GM19328 (cell line): ENCODE measurements around the gene RTP1.
"Not testable (repeated sequence)": the region's sequence is repeated elsewhere in the genome, so short reads cannot be mapped to it uniquely, and the experiment has no call there.

Source experiments
- ATAC-seq: cut with Tn5 transposase; IDR thresholded peaks from one replicate; pipeline ENCODE4 v1.9.1; 2021; ENCODE audit warnings: mild to moderate bottlenecking, moderate library complexity; ENCODE audit not compliant: unreplicated experiment

Gene RTP1

DNA sequence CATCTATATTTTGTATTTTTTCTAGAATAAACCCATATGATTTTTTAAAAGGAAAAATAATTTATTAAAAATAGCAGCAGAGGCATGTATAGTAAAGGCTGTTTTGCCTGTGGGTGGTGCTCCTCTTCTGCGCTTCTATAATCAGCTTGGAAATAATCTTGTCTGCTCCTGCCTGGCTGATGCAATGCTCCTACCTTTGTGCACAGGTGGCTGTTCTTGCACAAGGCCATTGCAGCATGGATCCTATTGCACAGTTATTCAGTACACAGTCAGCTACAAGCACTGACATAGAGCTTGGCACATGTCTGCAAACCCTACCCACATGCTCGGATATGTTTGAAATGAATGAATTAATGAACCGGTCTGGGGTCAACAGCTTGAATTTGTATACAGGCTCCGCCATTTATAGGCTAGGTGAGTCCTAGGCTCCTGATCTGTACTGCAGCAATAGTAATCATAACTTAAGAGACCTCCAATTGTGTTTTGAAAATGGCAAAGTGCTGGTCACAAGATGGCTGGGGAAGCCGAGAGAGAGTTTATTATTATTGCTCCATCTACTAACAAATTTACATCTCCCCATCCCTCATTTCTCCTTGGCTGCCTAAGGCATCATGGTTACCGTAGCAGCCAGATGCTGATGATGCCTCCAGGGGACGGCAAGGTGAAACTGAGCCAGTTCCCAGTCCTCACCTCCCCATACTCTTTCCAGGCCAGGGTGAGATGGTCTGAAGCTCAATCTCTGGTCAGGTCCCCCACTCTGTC, 532 bp upstream of the RTP1 start:
- no peak for ATAC-seq

- ATAC-seq, result no peak
These were observed 1.2 kb downstream of the RTP1 start for GRCh38 chr3:187198490-187198889.

DNA sequence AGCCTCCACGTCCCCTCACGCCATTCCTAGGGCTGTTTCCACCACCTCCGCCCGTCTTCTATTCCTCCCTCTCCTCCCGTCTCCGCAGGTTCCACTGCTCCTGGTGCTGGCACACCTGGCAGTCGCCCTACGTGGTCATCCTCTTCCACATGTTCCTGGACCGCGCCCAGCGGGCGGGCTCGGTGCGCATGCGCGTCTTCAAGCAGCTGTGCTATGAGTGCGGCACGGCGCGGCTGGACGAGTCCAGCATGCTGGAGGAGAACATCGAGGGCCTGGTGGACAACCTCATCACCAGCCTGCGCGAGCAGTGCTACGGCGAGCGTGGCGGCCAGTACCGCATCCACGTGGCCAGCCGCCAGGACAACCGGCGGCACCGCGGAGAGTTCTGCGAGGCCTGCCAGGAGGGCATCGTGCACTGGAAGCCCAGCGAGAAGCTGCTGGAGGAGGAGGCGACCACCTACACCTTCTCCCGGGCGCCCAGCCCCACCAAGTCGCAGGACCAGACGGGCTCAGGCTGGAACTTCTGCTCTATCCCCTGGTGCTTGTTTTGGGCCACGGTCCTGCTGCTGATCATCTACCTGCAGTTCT, 2.3 kb downstream of the RTP1 start:
- not testable (repeated sequence) for ATAC-seq

GRCh38 chr3:187205683-187206082, 8.4 kb downstream of the RTP1 start:
- ATAC-seq, result no peak

- ATAC-seq, result no peak
These were observed 9.8 kb downstream of the RTP1 start for GRCh38 chr3:187207062-187207461.

GRCh38 chr3:187207624-187208023, 10.3 kb downstream of the RTP1 start:
- no peak for ATAC-seq

DNA sequence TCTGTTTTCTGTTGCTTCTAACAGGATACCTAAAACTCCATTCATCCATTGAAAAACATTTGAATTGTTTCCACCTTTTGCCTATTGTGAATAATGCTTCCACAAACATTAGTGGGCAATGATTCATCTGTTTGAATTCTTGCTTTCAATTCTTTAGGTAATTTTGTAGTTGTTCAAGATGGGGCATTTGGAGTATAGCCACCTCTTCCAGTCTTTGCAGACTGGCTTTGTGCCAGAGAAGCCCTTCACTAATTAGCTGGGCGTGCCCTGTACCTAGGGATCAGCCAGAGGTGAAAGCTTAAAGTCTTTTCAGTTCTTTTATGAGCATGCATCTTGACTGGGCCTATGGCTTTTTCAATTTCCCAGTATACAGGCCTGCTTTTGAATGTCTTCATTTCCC, 10.9 kb downstream of the RTP1 start:
- no peak for ATAC-seq

DNA sequence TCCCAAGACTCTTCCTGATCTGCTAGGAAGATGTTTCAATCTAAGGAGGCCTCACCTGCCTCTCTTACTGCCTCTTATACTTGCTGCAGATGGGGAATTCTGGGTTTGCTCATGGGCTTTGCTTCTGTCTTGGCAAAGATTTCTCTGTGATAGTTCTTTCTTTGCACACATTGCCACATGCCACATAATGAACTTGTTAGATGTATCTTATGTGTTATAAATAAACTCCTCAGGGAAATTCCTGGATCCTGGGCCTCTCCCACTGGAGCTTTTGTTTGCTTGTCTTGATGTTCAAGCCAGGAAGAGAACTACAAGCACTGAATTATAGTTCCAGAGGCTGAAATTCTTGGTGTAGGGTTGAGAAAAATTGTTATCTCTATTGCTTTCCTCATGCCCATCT, 12.2 kb downstream of the RTP1 start:
- ATAC-seq, result no peak

- ATAC-seq, result no peak
These were observed 12.8 kb downstream of the RTP1 start for GRCh38 chr3:187210091-187210490.

- no peak for ATAC-seq
These were observed 13.4 kb downstream of the RTP1 start for GRCh38 chr3:187210545-187211327.

DNA sequence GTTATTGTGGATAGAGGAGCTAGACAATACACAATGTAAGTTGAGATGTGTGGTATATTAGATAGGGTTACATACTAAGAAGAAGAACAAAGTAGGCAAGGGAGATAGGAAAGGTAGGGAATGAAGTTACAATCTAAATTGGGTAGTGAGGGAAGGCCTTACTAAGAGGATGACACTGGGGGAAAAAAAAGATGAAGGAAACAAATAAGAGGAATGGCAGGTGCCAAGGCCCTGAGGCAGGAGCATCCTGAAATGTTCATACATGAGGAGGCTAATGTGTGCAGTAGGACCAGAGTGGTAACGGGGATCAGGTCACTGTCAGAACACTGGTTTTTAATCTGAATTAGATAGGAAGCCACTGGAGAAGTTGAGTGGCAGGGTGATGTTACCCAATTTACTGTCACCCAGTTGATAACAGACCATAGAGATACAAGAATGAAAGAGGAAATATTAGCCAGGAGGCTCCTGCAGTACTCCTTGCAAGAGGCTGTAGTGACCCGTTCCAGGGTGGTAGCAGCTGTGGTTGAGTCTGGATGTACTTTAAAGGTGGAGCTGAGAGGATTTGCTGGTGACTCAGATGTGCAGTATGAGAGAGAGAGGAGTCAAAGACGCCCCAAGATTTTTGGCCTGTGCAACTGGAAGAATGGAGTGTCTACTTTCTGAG, 14.4 kb downstream of the RTP1 start:
- ATAC-seq, result no peak

DNA sequence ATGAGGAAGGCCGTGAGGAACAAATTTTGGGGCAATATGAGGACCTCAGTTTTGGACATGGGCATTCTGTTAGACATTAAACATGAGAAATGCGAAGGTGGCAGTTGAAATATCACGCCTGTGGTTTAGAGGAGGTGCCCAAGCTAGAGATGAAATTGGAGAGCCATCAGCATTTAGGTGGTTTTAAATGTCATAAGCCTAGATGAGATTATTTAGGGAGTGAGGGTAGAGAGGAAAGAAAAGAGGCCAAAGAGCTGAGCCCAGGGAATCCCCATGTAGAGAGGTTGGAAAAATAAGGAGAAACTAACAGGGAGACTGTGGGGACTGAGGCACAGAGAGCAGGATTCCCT, 14.9 kb downstream of the RTP1 start:
- ATAC-seq, result no peak

DNA sequence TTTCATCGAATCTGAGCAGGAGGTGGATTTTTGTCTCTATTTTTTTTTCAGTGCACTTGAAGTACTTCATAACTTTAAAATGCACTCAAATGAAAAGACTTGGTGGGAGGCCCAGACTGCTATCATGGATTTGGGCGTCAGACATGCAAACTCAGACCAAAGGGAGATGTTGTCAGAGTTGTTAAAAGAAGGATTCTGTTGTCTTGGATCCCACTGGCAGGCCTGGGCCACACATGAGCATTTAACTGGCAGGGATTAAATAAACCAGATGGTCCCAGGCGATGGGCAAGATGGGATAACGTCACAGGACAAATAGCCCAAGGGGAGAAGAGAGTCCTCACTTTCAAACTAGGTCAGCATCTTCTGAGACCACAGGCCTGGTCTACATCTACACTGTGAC, 15.4 kb downstream of the RTP1 start:
- ATAC-seq, result no peak

- no peak for ATAC-seq
These were observed 16.3 kb downstream of the RTP1 start for GRCh38 chr3:187213616-187214015.

GRCh38 chr3:187215460-187215859, 18.2 kb downstream of the RTP1 start:
- ATAC-seq, result no peak

GRCh38 chr3:187222801-187223200, 25.5 kb downstream of the RTP1 start:
- ATAC-seq, result no peak

DNA sequence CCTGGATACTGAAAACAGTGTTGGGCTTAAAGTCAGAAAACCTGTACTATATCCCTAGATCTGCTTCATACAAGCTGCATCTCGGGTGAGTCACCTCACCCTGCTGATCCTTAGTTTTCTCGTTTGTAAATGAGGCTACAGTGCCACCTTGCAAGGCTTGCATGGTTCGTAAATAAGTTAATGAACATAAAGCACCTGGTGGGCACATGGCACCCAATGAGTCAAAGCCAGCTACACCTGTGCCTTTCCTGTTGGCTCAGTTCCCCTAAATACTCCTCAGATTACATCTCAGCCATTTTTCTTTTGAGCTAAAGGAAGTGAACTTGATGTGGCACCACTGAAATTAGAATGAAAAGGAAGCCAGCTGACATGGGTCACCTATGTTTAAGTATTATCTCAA, 26.5 kb downstream of the RTP1 start:
- no peak for ATAC-seq

DNA sequence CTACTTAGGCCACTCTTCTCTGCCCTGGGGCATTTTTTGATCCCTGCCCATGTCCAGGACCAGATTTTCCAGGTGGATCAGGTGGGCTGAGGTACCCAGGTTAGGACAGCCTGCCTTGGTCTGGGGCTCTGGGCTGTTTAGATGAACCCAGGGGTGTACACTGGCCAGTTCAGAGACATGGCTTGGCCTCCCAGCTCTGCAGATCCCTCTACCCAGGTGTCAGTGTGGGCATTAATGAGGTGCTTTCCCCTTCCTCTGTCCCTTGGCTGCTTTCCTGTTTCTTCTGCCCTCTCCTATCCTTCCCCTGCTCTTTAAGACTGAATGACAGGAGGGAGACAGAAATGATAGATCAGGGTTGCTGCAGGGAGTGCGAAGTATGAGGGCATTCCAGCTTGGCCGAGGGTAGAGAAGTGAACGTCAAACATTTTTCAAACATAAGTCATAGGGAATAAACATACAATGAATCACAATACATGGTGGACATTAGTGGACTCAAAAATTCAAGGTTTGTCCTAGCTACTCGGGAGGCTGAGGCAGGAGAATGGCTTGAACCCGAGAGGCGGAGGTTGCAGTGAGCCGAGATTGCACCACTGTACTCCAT, 30.5 kb downstream of the RTP1 start:
- no peak for ATAC-seq

GRCh38 chr3:187228740-187229139, 31.5 kb downstream of the RTP1 start:
- ATAC-seq, result no peak

- ATAC-seq, result no peak
These were observed 32.7 kb downstream of the RTP1 start for GRCh38 chr3:187230011-187230410.

GRCh38 chr3:187236962-187237361, 39.7 kb downstream of the RTP1 start:
- ATAC-seq, result no peak
